T-helper 22 cell (primary cell): ENCODE data around the gene BTBD10.

ENCODE experiments used
- DNase-seq: peaks from one replicate; pipeline ENCODE4 v3.0.0-alpha.2; 2020; ENCODE audit warnings: low read depth

The BTBD10 gene

GRCh38 chr11:13462901-13463778 is at the start of gene BTBD10:
BTBD10 (minus strand) TSS chr11:13463222; CDS start chr11:13445124, 18,098 bp downstream.
- peak; percentile 92 for DNase-seq

GRCh38 chr11:13503393-13503792 is 40.4 kb upstream of the BTBD10 start:
- no peak for DNase-seq

DNA sequence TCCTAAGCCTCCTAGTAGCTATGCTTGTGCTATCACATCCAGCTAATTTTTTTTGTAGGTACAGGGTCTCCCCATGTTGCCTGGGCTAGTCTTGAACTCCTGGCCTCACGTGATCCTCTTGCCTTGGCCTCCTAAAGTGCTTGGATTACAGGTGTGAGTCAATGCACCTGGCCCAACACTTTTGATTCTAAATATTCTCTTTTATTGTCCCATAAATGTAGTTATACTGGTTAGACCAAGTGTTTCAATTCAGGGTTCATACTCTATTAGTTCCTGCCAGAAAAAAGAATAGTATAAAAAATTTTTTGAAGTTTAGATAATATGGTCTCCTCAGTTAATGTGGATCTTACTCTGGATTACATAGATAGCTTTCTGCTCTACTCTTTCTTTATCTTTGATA is 39.5 kb upstream of the BTBD10 start:
- DNase-seq: no peak

DNA sequence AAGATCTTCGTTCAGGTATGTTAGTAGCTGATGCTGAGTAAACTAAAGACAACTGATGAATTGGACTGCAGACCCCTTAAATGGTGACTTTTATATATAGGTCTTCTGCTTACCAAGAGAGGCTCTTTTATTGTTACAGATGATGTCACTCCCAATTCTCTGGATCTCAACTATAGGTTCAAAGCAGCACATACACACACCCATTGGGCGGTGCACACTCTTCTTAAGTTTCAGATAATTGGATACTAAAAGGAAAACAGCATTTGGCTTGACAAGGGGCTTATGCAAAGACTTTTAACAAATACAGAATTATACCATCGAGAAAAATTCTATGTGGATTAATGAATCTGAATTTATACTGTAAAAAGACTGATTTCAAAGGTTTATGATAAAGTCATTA is 32.9 kb upstream of the BTBD10 start, which contains the start of gene PTH:
PTH (minus strand) TSS at position 69 of the 400 bp plus-strand sequence. CDS start 3,142 bp downstream, outside the sequence.
- no peak for DNase-seq

GRCh38 chr11:13494051-13494450 is 31.0 kb upstream of the BTBD10 start:
- no peak for DNase-seq

DNA sequence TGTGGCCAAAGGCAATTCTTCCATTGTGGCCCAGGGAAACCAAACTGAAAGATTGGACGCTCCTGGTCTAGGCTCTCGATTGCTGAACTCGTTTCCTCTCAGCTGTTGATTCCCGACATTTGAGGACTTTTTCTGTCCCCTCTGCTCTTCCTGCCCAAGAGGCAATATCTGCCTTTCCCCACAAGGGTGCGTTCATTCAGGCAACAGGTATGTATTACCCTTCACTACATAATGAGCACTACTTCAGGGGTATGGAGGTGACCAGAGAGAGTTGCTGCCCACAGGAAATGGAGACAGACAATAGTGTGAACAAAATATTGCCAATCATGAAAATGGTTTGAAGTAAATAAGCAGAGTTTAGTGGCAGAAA is 24.6 kb upstream of the BTBD10 start:
- no peak for DNase-seq

DNA sequence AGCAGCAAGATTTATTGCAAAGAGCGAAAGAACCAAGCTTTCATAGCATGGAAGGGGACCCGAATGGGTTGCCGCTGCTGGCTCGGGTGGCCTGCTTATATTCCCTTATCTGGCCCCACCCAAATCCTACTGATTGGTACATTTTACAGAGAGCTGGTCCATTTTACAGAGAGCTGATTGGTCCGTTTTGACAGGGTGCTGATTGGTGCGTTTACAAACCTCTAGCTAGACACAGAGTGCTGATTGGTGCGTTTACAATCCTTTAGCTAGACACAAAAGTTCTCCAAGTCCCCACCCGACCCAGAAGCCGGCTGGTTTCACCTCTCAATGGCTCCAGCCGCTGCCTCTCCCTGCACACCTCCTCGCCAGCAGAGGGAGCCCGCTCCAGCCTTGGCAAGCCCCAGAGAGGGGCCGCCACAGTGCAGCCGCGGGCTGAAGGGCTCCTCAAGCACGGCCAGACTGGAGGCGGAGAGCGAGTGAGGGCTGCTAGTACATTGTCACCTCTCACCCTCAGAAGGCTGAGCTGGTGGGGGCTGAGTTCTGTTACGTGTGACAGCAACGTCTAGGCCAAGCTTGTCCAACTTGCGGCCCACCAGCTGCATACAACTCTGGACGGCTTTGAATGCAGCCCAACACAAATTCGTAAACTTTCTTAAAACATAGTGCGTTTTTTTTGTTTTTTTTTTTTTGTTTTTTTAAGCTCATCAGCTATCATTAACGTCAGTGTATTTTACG is 24.1 kb upstream of the BTBD10 start:
- peak; percentile 45 for DNase-seq

- no peak for DNase-seq
These were observed 17.2 kb upstream of the BTBD10 start for GRCh38 chr11:13480198-13480597.

GRCh38 chr11:13479688-13480087 is 16.7 kb upstream of the BTBD10 start:
- DNase-seq: no peak

DNA sequence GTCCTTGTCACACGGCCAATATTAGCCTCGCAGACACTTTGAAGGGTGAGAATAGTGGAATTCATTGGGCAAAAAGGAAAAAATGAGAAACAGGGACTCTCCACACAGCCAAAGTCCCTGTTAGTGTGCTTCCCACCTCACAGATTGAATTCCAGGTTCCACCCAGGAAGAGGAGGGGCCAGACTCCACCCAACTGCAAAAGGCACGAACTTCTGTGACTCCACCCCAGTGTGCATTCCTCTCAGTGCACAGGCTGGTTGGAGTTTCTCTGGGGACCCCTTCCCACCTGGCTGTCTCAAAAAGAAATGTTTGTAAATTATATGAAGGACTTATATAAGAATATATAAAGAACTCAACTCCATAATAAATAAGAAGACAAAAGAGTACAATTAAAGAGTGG is 12.1 kb upstream of the BTBD10 start:
- DNase-seq: no peak

DNA sequence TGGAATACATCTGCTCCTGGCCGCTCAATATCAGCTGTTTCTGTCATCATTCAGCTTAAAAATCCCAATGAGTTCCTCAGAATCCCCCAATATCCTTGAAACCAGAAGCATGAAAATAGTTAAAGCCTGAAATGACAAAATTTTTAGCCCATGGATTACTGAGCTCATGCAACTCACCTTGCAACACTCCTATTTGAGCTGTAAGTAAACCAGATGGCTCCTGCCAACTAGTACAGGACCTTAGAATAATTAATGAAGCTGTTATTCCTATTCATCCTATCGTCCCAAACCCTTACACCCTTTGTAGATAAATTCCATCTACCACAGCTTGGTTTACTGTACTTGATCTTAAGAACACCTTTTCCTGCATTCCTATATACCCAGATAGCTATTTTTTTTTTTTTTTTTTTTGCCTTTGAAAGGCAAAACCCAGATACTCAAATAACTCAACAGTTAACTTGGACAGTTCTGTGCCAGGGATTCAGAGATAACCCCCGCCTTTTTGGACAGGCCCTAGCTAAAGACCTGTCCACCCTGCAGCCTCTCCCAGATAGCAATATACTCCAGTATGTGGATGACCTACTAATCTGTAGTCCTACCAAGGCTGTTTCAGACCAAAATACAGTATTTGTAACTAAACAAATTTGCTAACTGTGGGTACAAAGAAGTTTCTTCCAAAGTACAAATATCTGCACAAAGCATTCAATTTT is 10.1 kb upstream of the BTBD10 start:
- no peak for DNase-seq

DNA sequence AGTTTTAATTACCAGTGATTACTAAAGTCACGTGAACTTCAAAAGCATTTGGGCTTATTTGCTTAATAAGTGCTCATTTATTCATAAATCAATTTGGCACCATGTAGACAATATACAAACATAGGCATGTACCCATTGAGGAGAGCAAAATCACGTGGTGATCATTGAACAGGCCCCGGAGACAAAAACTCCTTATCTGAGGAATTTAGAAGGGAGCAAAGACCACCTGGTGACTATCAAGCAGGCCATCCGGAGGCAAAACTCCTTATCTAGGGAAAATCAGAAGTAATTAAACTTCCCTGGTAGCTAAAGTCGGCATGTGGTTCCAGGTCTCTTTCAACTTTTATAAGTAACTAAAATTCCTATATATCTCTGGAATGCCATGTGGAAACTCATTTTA is 5.7 kb upstream of the BTBD10 start:
- DNase-seq: no peak

- no peak for DNase-seq
These were observed 2.9 kb upstream of the BTBD10 start for GRCh38 chr11:13465909-13466371.

- DNase-seq: no peak
These were observed 813 bp upstream of the BTBD10 start for GRCh38 chr11:13463779-13464290.

DNA sequence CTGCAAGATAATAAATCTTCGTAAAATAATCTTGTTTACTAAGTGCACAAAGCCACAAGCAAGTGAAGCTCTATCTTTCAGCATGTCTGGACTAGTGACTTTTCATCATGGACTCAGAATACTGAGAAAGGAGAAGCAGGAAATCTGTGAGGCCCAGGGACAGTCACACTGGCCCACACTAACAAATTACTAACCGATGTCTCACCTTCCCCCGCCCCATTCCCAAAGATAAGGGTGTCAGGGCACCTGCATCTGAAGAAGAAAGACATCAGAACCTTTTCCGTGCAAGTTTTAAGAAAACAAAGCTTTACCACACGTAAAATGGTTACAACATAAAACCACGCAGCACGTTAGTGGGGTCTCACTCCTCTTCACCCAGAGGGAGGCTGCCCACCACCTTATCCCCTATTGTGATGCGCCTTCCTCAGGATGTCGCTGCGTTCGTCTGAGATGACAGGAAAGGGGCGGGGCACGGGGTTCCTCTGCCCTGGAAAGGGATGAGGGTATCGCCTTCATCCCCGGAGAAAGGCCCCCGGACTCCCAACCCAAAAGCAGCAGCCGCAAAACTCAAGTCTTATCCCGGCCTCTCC is 616 bp downstream of the BTBD10 start:
- peak; percentile 51 for DNase-seq

GRCh38 chr11:13461291-13461690 is 1.7 kb downstream of the BTBD10 start:
- DNase-seq: no peak

- no peak for DNase-seq
These were observed 12.1 kb downstream of the BTBD10 start for GRCh38 chr11:13450832-13451397.

GRCh38 chr11:13449522-13449921 is 13.5 kb downstream of the BTBD10 start:
- no peak for DNase-seq

GRCh38 chr11:13448876-13449275 is 14.1 kb downstream of the BTBD10 start:
- DNase-seq: no peak

GRCh38 chr11:13446444-13446843 is 16.6 kb downstream of the BTBD10 start:
- DNase-seq: no peak

DNA sequence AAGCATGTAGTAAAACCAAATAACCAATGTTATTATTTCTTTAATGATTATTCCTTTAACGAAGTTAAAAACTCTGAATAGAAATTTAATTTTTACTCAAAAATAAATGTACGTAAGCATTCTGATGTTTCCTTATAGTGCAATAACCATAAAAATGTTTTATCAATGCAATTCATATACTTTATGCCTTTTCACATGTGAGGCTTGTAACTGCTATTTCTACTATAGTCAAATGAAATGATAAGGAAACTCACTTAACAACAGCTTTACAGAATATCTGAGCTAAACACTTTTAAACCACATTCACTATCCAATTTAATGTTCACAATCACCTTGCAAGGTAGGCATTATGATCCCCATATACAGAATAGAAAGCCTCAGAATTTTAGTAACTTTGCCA is 17.4 kb downstream of the BTBD10 start:
- DNase-seq: no peak
